ENCODE data around the gene AFAP1L1. TPM values are rescaled to one million over a fixed set of nuclear protein-coding genes. Genes with fewer than 3 reads are reported as not detected.

AFAP1L1 gene
- total RNA-seq, 2 donors from 2014 or later = 0.16 TPM; not detected in 1

DNA sequence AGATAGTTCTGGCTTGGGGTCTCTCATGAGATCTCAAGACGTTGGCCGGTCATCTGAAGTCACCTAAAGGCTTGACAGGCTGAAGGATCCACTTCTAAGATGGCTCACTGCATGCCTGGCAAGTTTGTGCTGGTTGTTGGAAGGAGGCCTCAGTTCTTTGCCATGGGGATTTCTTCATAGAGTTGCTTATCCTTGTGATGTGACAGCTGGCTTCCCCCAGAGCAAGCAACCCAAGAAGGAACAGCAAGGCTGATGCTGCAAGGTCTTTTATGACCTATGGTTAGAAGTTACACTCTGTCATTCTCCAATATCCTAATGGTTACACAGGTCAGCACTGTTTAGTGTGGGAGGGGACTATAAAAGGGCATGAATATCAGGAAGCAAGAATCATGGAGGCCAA lies 53.0 kb downstream of the AFAP1L1 start:
- Mint-ChIP-seq H3K9me3 (no peaks in the 10 kb centered on the region), H3K4me3 (no peak overlapping the region), H3K27me3 (no peaks in the 10 kb centered on the region), H3K27ac (no peak overlapping the region), H3K36me3 (ENCODE audit: low read depth) (no peaks in the 10 kb centered on the region), H3K4me1 (no peaks in the 10 kb centered on the region)
- ATAC-seq (replicated peaks) = no peak

DNA sequence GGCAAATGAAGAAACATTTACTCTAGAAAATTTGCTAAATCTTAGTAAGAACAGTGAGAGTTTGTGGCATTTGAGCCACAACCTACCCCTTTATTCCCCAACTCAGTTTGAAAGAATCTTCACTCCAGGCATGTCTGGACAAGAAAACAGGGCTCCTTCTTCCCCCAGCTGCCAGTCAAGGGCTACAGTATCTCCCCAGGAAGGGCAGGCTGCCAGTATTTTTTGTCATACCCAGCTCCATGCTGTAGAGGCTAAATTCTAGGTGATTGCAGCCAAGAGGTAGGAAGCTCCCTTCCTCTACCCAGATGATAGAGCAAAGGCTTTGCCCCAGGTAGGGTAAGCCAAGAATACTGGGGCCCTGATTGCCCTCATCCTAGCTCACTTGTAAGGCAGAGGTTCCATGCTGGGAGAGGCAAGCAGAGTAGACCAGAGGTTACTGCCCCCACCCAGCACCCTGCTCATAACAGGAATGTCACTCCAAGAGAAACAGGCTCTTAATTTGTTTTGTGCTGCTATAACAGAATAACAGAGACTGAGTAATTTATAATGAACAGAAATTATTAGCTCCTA lies 53.6 kb downstream of the AFAP1L1 start:
- Mint-ChIP-seq H3K27ac (no peak overlapping the region), H3K36me3 (ENCODE audit: low read depth) (no peaks in the 10 kb centered on the region)
- ATAC-seq (replicated peaks) = no peak

DNA sequence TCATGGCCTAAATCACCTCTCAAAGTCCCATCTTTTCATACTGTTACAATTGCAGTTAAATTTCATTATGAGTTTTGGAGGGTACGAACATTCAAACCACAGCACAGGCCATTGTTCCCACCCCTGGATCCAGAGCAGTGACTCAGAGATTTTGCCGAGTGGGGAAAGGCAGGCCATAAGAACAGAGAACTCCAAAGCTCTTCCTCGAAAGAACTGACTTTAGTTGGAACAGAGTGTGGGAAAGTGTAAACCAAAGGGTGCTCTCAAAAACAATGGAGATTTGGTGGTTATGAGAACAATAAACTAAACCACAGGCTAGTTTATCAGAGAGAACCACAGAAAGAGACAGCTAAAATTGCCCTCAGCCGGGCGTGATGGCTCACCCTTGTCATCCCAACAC lies 54.2 kb downstream of the AFAP1L1 start:
- no peak overlapping the region for H3K27ac Mint-ChIP-seq
- H3K4me3 Mint-ChIP-seq = no peak overlapping the region
- no peaks in the 10 kb centered on the region for H3K36me3 Mint-ChIP-seq (ENCODE audit: low read depth)
- H3K27me3 Mint-ChIP-seq = no peaks in the 10 kb centered on the region
- H3K9me3 Mint-ChIP-seq = no peaks in the 10 kb centered on the region
- H3K4me1 Mint-ChIP-seq = no peaks in the 10 kb centered on the region
- ATAC-seq (replicated peaks) = no peak

More for the DNA sequence above, 53.6 kb downstream of the AFAP1L1 start:
- no peaks in the 10 kb centered on the region for H3K4me1 Mint-ChIP-seq
- no peaks in the 10 kb centered on the region for H3K27me3 Mint-ChIP-seq
- H3K9me3 Mint-ChIP-seq = no peaks in the 10 kb centered on the region
- no peak overlapping the region for H3K4me3 Mint-ChIP-seq

DNA sequence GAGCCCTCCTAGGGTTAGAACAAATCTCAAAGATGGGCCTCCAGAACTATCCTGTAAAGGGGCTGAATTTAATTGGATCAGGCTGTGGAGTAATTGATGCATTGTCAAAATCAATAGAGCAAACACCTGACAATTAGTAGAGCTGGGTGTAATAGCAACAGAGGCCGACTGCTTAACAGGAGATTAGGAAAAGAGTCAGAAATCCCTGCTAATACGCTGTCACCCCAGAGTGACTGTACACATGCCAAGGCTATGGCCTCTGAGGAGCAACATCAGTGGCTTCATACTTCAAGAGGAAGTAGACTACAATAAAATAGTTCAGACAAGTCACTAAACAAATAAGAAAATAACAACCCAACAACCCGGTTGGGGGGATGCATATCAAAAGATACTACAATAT lies 55.0 kb downstream of the AFAP1L1 start:
- Mint-ChIP-seq H3K4me3 (no peak overlapping the region), H3K27ac (no peak overlapping the region), H3K9me3 (no peaks in the 10 kb centered on the region), H3K36me3 (ENCODE audit: low read depth) (no peaks in the 10 kb centered on the region), H3K27me3 (no peaks in the 10 kb centered on the region), H3K4me1 (no peaks in the 10 kb centered on the region)
- ATAC-seq (replicated peaks) = no peak

DNA sequence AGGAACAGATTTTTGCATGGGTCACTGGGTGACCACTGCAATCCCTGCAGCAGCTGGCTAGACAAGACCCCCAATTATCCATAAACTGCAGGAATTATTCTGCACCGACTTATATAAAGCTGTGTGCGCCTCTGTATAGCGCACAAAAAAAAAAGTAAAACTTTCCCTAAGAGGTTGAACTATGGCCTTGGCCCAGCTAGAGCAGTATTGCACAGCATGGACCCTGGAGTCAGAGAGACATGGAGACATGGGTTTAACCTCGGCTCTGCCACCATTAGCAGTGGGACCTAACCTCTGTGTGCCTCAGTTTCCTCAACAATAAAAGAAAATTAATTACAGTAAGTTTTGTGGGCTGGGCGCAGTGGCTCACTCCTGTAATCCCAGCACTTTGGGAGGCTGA lies 56.5 kb downstream of the AFAP1L1 start:
- H3K27ac Mint-ChIP-seq = no peak overlapping the region
- H3K27me3 Mint-ChIP-seq = no peaks in the 10 kb centered on the region
- no peak overlapping the region for H3K4me3 Mint-ChIP-seq
- no peaks in the 10 kb centered on the region for H3K9me3 Mint-ChIP-seq
- no peaks in the 10 kb centered on the region for H3K36me3 Mint-ChIP-seq (ENCODE audit: low read depth)
- ATAC-seq (replicated peaks) = no peak
- H3K4me1 Mint-ChIP-seq = no peaks in the 10 kb centered on the region

DNA sequence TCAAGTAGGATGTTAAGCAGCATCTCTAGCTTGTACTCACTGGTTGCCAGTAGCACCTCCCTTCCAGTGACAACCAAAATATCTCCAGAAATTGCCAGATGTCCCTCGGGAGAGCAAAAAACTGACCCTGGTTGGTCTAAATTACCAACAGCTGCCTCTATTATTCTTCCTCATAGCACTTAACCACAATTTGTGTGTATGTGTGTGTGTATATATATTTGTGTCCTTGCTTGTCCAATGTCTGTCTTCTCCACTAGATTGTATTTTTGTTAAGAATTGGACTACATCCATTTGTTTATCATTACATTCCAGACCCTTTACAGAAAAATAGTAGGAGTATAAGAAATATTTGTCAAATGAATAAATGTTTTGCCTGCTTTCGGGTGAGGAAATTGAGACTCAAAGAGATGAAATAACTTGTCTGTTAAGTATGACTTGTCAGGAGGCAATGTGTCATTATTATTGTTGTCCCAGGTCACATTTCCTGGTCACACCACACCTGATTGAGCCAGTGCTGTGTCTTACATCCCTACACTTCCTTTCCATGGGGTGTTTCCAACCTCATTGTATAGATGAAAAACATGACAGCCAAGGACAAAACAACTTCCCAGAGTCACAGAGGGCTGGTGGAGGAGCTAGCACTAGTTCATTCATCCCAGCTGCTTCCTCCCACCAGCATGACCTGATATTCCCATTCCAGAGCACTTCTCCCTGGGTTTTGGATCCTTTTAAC lies 62.2 kb downstream of the AFAP1L1 start:
- Mint-ChIP-seq H3K27me3 (no peaks in the 10 kb centered on the region), H3K27ac (no peak overlapping the region), H3K4me1 (no peaks in the 10 kb centered on the region), H3K9me3 (no peaks in the 10 kb centered on the region), H3K4me3 (no peak overlapping the region), H3K36me3 (ENCODE audit: low read depth) (no peaks in the 10 kb centered on the region)
- no peak for ATAC-seq (replicated peaks)

DNA sequence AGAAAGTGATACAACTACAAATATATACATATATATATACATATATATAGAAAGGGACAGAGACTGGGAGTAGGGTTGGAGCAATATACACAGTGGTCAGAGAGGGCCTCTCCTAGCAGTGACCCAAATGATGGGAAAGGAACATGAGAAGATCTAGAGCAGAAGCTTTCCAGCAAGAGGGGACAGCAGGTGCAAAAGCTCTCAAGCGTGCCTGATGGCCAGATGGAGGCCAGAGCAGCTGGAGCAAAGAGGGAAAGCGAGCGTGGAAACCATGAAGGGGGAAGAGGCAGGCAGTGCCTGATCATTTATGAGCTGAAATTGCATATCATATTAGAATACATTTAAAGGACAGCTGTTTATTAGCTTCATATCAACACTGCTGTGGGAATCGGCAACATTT lies 66.1 kb downstream of the AFAP1L1 start:
- Mint-ChIP-seq H3K27me3 (no peaks in the 10 kb centered on the region), H3K27ac (no peak overlapping the region), H3K4me1 (no peaks in the 10 kb centered on the region), H3K36me3 (ENCODE audit: low read depth) (no peaks in the 10 kb centered on the region), H3K4me3 (no peak overlapping the region), H3K9me3 (no peaks in the 10 kb centered on the region)
- no peak for ATAC-seq (replicated peaks)

DNA sequence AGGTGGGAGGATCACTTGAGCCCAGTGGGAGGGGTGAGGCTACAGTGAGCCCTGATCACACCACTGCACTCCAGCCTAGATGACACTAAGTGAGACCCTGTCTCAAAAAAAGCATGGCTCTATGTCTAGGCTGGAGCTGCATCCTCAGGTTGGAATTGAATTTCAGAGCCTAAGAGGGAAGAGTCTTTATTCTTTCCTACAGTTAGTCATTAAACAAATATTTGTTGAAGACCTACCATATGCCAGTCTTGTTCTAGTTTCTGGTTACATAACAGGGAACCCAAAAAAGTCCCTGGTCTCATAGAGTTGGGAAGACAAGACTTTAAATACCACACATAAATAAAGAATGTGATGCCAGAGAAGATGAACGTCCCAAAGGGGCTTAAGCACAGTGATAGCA lies 66.7 kb downstream of the AFAP1L1 start:
- no peaks in the 10 kb centered on the region for H3K9me3 Mint-ChIP-seq
- H3K27ac Mint-ChIP-seq = no peak overlapping the region
- H3K27me3 Mint-ChIP-seq = no peaks in the 10 kb centered on the region
- no peak for ATAC-seq (replicated peaks)
- H3K4me3 Mint-ChIP-seq = no peak overlapping the region
- no peaks in the 10 kb centered on the region for H3K36me3 Mint-ChIP-seq (ENCODE audit: low read depth)
- no peaks in the 10 kb centered on the region for H3K4me1 Mint-ChIP-seq

DNA sequence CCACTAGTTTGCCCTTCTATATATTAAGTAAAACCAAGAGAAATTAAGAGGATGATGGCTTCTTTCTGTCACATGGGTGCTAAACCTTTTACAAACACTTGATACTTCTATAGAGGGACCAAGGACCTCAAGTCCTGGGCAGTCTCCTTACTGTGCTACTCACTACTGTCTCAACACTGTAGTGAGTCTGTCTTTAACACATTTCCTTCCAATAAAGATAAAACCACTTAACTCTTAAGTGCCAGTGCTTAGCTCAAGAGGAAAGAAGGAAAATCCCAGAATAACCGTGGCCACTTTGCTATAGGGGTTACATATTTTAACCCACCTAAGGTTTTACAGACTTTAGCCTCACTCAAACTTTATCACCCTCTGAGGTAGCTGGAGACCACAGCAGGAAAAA lies 69.3 kb downstream of the AFAP1L1 start:
- Mint-ChIP-seq H3K27ac (no peak overlapping the region), H3K4me3 (no peak overlapping the region), H3K9me3 (no peaks in the 10 kb centered on the region), H3K36me3 (ENCODE audit: low read depth) (peaks cover 9% of the 10 kb centered on the region), H3K4me1 (peaks cover 4% of the 10 kb centered on the region), H3K27me3 (no peaks in the 10 kb centered on the region)
- ATAC-seq (replicated peaks) = no peak

DNA sequence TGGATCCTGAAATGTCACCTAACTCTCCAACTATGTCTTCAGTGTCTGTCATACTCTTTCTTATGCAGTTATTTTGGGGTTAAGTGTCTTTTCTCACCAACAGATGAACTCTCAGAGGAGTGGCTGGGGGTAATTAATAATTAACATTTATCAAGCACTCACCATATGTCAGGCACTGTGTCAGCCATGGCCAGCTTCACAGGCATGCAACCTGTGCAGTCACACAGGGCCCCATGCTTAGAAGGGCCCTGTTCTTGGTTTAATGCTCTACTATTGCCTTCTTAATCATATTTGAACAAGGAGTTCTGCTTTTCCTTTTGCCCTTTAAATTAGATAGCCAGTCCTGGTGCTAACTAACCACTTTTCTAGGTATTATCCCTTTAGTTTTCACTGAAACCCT lies 70.2 kb downstream of the AFAP1L1 start:
- H3K9me3 Mint-ChIP-seq = no peaks in the 10 kb centered on the region
- ATAC-seq (replicated peaks) = no peak
- H3K27me3 Mint-ChIP-seq = no peaks in the 10 kb centered on the region
- no peak overlapping the region for H3K27ac Mint-ChIP-seq
- no peak overlapping the region for H3K4me3 Mint-ChIP-seq
- H3K36me3 Mint-ChIP-seq (ENCODE audit: low read depth) = peaks cover 19% of the 10 kb centered on the region
- peaks cover 4% of the 10 kb centered on the region for H3K4me1 Mint-ChIP-seq

DNA sequence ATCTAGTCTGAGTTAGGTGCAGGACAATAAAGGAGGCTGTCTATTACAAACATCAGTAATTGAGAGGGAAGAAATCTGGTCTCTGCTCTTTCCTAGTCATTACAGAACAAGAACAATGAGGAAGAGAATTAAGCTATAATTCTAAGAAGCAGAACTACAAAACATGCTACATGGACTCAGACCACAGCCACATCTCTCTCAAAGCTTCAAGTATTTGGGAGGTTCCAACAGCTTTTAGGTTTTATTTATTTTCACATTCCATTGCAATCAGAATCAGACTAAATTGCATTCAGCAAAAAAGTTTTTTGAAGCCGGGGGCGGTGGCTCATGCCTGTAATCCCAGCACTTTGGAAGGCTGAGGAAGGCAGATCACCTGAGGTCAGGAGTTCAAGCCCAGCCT lies 72.5 kb downstream of the AFAP1L1 start:
- H3K9me3 Mint-ChIP-seq = peaks cover 3% of the 10 kb centered on the region
- H3K27ac Mint-ChIP-seq = peak overlapping the region; percentile 93
- no peak for ATAC-seq (replicated peaks)
- H3K36me3 Mint-ChIP-seq (ENCODE audit: low read depth) = peaks cover 41% of the 10 kb centered on the region
- peak overlapping the region; percentile 91 for H3K4me3 Mint-ChIP-seq
- peaks cover 20% of the 10 kb centered on the region for H3K4me1 Mint-ChIP-seq
- H3K27me3 Mint-ChIP-seq = no peaks in the 10 kb centered on the region

DNA sequence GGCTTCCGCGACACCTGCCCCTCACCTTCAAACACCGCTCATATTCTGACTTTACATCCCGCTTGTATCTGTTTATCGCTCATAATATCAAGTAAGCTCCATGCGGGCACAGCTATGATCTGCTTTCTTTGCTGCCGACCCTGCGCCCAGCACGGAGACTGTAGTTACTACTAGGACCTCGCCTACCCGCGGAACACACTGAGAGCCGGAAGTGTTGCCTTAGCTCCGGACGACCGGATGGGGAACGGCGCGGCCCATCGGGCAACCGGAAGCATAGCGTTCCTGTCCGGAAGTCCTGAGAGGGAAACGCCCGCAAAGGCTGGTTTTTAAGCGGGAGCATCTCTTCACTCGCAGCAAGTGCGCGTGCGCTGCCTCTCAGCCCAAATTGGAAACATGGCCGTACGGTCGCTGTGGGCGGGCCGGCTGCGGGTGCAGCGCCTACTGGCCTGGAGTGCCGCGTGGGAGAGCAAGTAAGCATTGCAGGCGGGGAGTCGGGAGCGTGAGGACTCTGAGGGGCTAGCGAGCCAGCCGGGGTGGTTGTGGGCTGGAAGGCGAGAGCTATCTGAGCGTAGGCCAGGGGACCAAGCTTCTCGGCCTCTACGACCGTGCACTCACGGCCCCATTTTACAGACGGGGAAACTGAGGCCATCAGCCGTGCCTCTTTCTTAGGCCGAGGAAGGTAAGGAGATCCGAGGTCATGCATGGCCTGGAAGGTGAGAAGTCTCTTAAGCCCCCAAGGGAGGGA lies 73.7 kb downstream of the AFAP1L1 start, which contains the start of gene GRPEL2:
Gene GRPEL2 (plus strand): TSS at position 353 of the 745 bp plus-strand sequence. CDS start 41 bp downstream, at position 394.
- H3K36me3 Mint-ChIP-seq (ENCODE audit: low read depth) = peaks cover 53% of the 10 kb centered on the region
- H3K27ac Mint-ChIP-seq = peak within 1 kb of the TSS; percentile 93
- ATAC-seq (replicated peaks) = peak; percentile 90
- H3K4me3 Mint-ChIP-seq = peak within 1 kb of the TSS; percentile 91
- H3K4me1 Mint-ChIP-seq = peaks cover 28% of the 10 kb centered on the region
- H3K9me3 Mint-ChIP-seq = peaks cover 3% of the 10 kb centered on the region
- no peaks in the 10 kb centered on the region for H3K27me3 Mint-ChIP-seq

DNA sequence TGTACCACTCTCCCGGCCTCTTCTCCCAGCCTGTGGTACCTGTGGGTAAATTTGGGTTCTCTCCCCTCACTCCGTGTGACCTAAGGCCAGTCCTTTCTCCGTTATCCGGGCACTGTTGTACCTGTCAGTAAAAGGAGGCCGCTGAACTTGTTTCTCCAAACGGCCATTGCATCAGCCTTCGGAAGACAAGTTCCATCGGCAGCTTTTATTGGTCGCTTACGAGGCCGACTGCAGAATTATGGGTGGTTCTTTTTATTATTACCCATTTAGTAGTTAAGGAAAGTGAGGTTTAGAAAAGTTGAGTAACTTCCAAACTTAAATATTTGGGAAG lies 74.2 kb downstream of the AFAP1L1 start:
- Mint-ChIP-seq H3K4me3 (peak overlapping the region; percentile 91), H3K36me3 (ENCODE audit: low read depth) (peaks cover 59% of the 10 kb centered on the region), H3K27me3 (no peaks in the 10 kb centered on the region), H3K27ac (peak overlapping the region; percentile 93), H3K9me3 (peaks cover 3% of the 10 kb centered on the region), H3K4me1 (peaks cover 33% of the 10 kb centered on the region)
- peak; percentile 18 for ATAC-seq (replicated peaks)

DNA sequence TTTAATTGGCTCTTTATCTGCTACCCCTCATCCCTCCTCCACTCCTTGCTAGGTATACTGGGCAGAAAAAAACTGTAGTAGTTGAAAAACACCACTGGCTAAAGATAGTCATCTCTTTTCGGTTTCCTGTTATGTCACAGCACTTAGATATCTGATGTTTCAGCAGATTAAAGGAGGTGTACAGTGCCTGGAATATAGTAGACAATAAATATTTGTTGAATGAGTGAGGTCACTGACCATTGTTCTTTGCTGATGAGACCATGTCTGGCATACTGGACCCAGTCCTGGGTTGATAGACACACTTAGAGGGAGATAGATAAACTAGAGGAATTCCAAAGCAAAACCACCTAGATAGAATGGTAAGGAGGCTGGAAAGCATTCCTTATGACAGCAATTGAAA lies 76.9 kb downstream of the AFAP1L1 start:
- Mint-ChIP-seq H3K4me1 (peaks cover 43% of the 10 kb centered on the region), H3K9me3 (peaks cover 3% of the 10 kb centered on the region), H3K27ac (peak overlapping the region; percentile 83), H3K27me3 (no peaks in the 10 kb centered on the region), H3K36me3 (ENCODE audit: low read depth) (peaks cover 85% of the 10 kb centered on the region), H3K4me3 (peak overlapping the region; percentile 91)
- ATAC-seq (replicated peaks) = peak; percentile 53

DNA sequence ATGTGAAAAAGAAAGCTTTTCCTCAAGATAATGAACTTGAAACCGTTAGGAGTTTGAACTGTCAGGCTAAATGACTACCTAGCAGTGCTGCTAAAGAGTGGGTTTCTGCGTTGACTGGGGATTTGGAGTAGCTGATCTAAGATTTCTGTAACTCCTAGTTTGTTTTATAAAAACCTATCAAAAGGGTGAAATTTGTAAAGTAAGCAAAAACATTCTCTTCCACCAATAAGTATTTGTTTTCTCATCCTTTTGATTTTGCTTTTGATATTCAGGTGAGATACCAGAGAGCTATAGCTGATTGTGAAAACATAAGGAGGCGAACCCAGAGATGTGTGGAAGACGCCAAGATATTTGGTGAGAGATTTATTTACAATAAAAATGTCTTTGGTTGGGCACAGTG lies 77.7 kb downstream of the AFAP1L1 start:
- Mint-ChIP-seq H3K9me3 (peaks cover 3% of the 10 kb centered on the region), H3K27me3 (no peaks in the 10 kb centered on the region), H3K4me1 (peaks cover 43% of the 10 kb centered on the region), H3K27ac (peak overlapping the region; percentile 83), H3K4me3 (peak overlapping the region; percentile 91), H3K36me3 (ENCODE audit: low read depth) (peaks cover 94% of the 10 kb centered on the region)
- ATAC-seq (replicated peaks) = no peak

All from activated T-helper 17 cell treated with anti-CD3 and anti-CD28 coated beads, Interleukin-2, amount 50 U/mL, for 72 hours (primary cell).